GM19025 (cell line): ENCODE results near the gene KIAA0825.

ENCODE experiments used
- ATAC-seq: cut with Tn5 transposase; IDR thresholded peaks from one replicate; pipeline ENCODE4 v1.9.1; 2021; ENCODE audit warnings: mild to moderate bottlenecking, low read depth, moderate library complexity; ENCODE audit not compliant: unreplicated experiment

The KIAA0825 gene, protein sequence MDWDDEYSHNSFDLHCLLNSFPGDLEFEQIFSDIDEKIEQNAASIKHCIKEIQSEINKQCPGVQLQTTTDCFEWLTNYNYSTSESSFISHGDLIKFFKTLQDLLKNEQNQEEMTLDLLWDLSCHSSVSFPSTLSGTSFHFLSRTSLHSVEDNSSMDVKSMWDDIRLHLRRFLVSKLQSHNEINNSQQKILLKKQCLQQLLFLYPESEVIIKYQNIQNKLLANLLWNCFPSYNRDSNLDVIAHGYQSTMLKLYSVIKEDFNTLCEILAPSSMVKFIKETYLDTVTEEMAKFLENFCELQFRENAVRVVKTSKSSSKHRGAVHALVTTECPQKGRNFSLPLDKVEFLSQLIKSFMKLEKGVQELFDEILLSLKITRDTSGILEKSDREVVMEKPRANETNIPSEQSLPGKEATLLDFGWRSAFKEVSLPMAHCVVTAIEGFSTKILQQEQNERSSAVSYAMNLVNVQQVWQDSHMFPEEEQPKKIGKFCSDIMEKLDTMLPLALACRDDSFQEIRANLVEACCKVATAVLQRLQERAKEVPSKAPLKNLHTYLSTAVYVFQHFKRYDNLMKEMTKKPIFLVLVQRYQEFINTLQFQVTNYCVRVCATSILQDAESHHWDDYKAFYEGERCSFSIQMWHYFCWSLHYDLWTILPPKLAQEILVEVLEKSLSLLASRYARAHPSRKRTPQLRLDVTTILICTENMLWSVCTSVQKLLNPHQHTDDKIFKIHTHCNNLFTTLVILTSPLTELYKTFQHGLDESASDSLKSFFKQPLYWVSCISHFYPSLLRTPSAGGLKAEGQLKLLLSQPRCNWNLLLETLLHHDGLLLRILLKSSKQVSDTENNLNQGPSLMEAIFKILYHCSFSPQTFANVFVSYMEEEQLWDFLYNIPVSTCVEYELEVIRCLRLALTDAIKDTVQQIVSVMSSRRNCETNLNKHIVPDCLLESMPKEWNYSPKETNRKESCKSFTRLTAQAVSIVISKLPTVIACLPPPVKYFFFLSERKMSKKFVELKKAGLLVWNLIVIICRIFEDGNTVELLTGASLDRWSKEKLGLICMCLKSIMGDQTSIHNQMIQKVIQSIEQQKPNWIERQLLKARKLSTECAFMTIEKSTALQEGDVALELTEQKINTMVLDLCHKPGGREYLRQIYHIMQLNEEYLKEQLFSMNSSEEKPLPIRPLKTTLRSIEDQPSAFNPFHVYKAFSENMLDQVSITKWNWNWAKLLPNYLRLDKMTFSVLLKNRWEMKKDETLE (N-terminal part only)

DNA sequence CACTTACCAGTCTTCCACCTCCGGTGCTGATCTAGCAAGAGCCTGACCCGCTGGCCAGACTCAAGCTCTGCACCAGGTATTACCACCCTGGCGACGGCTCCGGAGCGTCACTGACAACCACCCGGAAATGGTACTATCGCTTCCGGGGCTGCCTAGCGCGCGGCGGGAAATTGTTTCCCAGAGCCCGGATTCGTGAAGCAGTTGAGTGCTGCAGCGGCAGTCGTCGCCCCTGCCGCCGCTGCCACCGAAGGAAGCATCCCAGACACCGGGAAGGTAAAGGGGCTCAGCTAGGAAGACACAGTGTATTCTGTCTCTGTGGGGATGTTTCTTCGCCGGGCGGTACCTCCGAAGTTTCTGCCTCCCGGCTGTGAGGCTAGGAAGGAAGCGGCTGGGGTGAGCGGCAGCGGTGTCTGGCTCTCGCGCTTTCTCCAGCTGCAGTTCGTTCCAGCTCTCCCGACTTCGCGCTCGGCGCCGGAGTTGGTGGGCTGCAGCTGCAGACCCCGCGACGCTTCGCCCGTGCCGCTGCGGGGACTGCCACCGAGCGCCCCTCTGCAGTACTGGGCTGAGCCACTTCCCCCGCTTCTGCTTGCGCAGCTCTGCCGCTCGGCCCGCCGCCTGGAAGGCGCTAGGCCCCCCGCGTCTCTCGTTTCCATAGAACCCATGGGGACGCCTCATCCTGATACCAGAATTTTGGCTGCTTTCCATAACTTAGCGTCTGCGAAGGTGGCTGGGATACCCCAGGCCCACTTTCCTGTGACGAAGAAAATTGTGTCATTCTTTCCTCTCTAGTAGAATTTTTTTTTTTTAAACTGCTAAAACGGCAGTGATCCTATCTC, at the start of gene KIAA0825, which contains the start of gene SLF1:
KIAA0825 (minus strand) TSS at position 112 of the 836 bp plus-strand sequence. CDS start 81,478 bp downstream, outside the sequence.
SLF1 (plus strand) TSS at position 177 of the 836 bp plus-strand sequence. CDS start 10,142 bp downstream, outside the sequence.
- peak; percentile 96 for ATAC-seq

DNA sequence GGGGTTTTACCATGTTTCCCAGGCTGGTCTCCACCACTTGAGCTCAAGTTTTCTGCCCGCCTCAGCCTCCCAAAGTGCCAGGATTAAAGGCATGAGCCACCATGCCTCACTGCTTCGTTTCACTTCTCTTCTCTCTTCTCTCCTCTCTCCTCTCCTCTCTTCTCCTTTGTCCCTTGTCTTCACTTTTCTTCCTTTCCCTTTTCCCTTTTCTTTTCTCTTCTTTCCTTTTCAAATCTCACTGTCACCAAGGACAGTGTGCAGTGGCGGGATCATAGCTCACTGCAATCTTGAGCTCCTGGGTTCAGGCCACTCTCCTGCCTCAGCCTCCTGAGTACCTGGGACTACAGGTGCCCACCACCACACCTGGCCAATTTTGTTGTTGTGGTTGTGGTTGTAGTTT, 49.5 kb upstream of the KIAA0825 start:
- ATAC-seq, result no peak

DNA sequence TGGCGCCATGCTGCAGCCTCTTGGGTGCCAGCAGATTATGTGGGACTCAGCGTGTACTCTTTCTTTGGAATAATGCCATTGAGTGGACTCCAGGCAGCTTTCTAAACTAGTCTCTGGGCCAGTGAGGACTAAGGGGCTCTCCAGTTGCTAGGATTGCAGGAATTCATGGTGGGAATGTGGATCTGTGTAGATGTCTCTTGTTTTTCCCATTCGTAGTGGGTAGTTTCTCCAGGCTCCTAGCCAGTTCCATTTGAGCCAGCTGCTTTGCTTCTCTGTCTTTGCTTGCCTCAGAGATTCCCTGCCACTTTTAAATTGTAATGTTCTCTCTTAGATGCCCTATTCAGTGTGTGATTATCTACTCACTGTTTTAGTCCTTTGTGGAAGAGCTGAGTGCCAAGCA, 42.7 kb upstream of the KIAA0825 start:
- no peak for ATAC-seq

DNA sequence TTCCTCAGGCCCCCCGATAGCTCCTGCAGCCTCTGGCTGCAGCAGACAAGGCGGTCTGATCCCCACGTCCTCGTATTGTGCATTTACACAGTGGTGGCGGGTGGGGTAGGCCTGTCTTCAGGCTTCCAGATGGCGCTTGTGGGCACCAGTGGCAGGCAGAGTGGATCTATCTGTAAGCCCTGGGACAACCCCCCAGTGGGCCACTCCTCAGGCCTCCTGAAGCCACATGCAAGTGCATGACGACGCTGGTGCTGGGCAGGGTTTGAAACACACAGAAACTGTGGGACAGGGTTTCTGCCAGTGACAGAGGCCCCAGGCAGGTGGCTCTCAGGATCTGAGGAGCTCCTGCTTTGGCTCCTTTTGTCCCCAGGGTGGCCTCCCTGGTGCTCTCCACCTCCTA, 42.1 kb upstream of the KIAA0825 start:
- no peak for ATAC-seq

DNA sequence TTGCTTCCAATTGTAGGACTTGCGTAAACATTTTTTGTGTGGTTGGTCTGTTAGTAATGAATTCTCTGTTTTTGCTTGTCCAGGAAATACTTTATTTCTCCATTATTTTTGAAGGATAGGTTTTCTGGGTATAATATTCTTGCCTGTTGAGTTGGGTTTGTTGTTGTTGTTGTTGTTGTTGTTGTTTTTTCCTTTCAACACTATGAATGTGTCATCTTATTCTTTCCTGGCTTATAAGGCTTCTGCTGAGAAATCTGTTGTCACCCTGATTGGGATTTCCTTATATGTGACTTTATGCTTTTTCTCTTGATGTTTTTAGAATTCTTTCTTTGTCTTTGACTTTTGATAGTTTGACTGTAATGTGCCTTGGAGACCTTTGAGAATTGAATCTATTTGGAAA, 39.9 kb upstream of the KIAA0825 start:
- ATAC-seq, result no peak

DNA sequence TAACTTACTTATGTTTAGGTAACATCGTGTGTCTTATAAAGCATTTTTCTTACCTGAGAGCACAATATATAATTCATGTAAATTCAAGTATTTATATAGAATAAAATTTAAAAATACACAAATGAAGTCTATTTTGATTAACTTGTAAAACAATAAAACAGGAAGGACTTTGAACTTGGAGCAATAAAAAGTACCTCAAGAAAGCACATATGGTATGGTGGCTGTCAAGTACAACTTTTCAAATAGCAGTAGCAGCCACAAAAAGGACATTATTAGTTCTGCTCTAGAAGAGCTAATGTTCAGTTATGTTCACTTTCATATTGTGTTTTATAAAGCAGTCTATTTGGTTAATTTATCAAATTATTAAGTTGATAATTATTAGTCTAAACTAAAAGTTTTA, 31.5 kb upstream of the KIAA0825 start:
- ATAC-seq, result no peak

DNA sequence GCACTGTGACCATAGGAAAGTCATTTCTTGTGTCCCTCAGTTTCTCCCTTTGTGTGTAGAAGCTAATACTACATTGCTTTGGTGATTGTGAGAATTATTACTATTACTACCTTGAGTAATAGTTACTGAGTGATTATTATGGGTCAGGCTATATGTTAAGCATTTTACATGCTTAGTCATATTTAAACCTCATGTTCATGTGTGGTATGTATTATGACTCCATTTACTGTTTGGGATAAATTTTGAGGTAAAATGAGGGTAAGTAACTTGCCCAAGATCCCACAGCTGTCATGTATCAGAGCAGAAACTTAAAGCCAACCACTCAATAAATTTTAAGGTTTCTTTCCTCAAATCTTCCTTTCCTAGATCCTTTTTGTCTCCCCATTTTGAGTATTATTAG, 28.4 kb upstream of the KIAA0825 start:
- ATAC-seq, result no peak

DNA sequence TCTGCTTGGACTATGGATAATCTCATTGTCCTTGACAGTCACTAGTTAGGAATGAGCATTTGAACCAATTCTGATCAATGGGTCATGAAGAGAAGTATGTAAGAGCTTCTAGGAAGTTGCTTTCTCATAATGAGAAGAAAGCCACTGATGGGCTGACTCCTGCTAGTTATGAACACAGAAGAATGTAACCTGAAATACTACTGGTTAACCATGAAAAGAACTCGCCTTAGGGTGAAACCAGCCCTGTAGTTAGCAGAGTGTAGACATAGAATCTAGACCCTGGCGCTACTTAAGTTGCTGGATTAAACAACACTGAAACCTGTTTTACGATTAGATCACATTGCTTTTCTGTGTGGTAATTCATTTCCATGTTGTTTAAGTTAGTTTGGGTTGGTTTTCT, 26.6 kb upstream of the KIAA0825 start:
- ATAC-seq, result no peak

DNA sequence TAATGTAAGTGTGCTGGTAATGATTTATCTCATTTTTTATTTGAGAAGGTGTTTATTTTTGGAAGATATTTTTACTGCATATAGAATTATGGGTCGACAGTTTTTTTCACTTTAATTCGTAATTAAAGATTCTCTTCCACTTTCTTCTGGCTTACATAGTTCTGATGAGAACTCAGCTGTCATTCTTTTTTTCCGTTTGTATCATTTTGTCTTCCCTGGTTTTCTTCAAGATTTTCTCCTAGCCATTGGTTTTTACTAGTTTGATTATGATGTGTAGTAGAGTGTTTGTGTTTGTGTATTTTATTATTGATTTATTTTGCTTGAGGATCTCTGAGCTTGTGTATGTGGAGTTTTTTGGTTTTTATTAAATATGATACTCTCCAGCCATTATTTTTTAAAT, 21.8 kb upstream of the KIAA0825 start:
- no peak for ATAC-seq

DNA sequence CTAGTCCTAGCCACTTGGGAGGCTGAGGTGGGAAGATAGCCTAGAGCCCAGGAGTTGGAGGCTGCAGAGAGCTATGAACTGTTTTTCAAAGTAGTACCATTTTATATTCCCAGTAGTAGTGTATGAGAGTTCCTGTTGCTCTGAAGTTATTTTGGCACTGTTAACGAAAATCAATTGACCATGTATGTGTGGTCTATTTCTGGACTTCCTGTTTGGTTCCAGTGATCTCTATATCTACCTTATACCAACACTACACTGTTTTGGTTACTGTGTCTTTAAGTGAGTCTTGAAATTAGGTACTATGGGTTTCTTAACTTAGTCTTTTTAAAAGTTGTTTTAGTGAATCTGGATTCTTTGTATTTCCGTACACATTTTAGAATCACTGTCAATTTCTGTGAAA, 13.6 kb upstream of the KIAA0825 start:
- peak; percentile 97 for ATAC-seq

DNA sequence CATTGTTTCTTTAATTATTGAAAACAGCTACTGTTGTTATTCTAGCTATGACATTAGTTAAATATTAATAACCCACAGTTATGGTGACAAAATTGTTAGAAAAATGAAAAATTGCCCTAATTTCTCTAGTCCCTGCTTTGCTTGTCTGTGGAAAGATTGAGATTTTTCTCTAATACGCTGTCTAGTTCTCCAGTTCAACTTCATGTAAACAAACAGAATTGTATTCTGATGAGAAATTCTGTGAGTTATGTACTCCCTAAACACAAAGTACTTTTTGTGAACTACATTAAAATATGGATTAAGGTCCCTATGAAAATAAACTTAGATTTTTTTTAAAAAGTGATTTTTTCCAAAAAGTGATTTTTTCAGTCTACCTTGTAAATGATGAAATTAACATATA, 8.8 kb upstream of the KIAA0825 start:
- no peak for ATAC-seq

DNA sequence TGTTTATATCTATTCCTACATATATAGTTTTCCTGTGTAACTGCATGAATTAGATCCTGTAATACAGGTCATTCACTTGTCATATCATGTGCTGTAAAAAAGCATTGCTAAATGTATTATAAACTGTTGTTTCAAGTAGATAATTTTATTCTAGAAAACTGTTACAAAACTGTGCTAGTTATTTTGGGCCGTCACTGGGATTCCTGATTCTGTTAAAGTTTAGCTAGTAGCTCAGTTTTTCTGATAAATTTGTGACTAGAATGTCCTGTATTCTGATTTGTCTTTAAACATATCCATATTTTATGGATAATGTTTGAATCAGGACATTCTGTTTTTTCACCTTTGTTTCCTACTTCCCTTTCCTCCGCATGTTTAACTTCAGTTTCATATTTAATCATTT, 5.5 kb upstream of the KIAA0825 start:
- ATAC-seq, result no peak

DNA sequence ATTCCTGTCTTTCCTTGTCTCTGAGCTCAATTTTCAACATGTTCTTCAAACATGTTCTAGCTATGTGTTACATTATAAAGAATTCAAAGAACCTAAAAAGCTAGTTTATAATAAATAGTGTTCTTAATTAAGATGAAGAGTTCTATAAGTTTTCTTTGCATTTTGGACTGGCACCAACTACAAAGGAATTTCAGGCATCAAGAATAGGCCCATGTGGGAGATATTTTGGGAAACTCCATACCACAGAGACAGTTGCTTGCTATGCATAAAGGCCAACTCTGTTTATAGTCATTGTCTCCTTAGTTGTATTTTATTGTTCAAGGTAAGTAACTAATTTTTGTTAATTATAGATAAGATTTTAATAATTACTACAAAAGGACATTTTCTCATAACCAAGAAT, 4.6 kb upstream of the KIAA0825 start:
- no peak for ATAC-seq

DNA sequence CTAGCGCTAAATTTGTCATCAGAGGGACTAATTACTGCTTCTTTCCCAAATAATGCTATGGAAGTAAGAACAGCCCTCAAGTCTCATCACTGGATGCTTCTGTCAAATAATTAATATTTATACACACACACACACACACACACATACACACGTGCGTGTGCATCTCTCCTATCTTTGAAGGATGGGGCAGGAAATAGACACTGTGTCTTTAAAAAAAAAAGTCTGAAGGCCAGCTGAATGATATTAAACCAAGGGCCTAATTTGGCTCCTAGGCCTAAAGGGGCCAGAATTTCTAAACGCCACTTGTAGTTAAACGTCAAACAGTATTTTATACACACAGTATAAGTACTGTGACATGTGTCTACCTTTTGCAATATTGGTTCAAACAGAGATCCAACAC, 3.4 kb upstream of the KIAA0825 start:
- ATAC-seq, result no peak

DNA sequence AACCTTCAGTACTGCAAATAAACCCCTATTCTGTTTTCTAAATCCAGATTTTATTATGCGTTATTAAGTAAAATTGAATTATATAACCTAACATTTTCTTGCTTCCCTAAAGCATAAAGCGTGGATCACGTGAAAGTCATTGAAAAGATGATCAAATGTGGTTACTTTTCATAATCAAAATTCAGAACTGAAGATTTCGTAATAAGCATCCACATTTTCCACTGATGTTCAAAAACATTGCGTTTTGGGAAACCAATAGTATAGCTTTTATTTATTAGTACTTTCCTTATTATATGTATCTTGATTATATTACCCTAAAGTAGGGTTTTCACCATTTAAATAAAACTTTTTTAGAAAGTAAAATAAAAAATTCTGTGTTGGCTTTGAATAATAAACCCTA, 1.9 kb upstream of the KIAA0825 start:
- ATAC-seq, result no peak

DNA sequence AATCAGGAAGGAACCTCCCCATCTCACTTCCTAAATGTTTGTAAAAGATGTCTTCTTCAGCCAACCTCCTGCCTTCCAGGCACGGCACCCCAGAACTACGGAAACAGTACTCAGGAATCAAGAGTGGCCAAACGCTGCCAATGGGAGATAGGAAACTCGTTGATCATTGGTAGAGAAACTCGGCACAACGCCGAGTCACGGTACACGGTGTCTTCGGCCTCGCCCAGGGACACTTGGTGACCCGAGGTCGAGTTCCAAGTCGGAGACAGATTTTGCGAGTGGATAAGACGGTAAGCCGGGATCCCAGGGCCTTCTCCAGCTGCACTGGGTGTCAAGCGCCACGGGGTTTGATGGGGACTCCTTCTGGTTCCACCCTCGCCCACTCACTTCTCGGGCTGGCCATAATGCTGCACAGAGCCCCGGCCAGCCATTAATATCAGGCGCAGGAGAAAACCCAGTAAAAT, 343 bp downstream of the KIAA0825 start:
- peak; percentile 18 for ATAC-seq

DNA sequence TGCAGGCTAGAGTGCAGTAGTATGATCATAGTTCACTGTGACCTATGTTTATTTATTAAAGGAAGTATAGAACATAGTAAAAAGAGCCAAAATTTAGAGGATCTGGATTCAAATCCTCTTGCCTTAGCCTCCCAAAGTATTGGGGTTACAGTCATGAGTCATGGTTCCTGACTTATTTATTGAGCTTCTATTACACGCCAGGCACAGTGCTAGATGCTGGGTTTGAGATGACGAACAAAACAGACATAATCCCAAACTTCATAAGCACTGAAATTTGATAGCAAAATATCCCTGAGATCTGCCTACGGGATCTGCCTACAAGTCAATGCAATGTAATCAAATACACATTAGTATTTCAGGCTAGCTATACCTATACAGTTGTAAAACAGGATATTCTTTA, 2.5 kb downstream of the KIAA0825 start:
- ATAC-seq, result no peak

DNA sequence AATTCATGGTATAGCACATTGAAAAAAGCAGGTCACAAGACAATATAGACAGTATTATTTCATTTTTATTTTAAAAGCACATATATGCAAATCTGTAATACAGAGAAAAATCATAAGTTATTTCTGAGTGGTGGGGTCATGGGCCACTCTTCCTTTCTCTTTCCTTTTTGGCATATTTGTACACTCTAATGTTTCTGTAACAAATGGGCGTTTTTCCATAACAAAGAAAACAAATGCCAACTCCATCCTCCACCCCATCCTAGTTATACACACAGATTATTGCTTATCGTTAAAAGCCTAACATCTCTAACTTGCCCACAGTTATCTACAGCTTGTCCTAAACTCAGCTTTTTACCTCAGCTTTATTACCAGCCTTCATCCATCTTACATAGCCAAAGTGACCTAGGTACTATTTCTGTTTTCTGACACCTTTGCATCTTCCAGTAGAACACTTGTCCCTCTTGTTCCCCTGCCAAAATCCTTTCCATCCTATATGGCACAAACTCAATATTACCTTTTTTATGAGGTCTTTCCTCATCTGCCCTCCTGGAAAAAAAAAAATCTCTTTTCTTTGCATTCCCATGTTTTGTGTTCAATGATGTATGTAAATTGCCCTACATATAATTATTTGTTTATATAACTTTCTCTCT, 4.1 kb downstream of the KIAA0825 start:
- no peak for ATAC-seq

DNA sequence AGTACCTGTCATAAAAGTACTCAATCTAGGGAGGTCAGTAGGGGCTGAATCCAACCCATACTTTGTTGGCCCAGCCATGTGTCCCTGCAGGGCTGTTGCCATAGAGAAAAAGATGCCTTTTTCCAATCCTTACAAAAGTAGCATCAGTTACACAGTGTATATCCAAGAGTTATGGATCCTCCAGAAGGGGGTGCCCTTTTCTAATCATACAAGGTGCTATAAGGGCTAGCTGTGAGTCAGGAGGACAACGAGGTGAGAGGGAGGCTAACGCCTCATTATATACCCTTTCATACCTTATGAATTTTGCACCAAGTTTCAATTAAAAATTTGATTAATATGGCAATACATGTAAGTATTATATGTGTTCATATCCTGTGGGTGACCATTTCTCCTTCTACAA, 4.8 kb downstream of the KIAA0825 start:
- ATAC-seq, result no peak
